NCI-H345 treated with DMSO at 0.1 percent for 48 hours (cell line): Measurements from ENCODE around the gene DMGDH.
A peak's percentile ranks its signal among the peaks of the same experiment; 100 is the strongest.

Experiments used
- DNase-seq: peaks from one replicate; lab custom pipeline; 2025; ENCODE audit not compliant: unreplicated experiment; lab: John Stamatoyannopoulos, UW

Gene DMGDH

DNA sequence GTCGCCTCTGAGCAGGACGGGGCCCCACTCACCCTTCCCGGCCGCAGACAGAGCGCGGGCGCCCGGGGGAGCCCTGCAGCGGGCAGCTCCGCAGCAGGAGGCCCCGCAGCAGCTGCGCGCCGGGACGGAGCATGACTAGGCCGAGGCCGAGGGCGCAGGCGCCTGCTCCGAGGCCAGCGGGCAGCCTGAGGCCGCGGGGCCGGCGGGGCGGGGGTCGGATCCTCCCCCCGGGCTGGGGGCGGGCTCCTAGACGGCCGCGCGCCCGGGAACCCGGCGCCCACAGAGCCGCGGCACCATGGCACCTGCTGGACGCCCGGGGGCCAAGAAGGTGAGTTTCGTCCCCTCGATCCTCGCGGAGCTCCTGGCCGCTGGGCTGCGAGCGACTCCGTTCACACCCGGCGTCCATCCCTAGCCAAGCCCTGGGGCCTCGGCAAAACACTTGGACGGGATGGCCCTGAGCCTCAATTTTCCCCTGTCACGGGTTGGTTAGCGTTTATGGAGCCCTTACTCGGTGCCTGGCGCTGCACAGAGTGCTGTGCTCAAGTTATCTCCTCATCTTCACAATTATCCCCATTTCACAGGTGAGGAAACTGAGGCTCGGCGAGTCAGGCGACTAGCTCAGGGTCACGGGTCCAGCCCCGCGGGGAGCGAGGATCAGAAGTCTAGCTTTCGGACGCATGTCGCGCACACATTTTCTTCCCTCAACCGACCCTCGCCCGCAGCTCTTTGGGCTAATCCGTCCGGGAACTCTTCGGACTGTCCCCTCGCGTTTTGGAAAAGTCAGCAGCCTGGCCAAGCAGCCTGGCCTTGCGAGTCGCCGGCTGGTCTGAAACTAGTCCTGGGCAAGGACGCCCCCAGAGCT, at the start of gene DMGDH, which contains the start of gene BHMT2:
Gene DMGDH, minus strand, starts transcription at position 187 of the 862 bp plus-strand sequence. Its CDS starts 54 bp downstream, at position 133.
Gene BHMT2, plus strand, starts transcription at position 280 of the 862 bp plus-strand sequence. Its CDS starts 16 bp downstream, at position 296.
- DNase-seq, result no peak

- no peak for DNase-seq
Observed at GRCh38 chr5:79112703-79113058, 43.2 kb upstream of the DMGDH start.

GRCh38 chr5:79111960-79112702, 42.7 kb upstream of the DMGDH start:
- no peak for DNase-seq

DNA sequence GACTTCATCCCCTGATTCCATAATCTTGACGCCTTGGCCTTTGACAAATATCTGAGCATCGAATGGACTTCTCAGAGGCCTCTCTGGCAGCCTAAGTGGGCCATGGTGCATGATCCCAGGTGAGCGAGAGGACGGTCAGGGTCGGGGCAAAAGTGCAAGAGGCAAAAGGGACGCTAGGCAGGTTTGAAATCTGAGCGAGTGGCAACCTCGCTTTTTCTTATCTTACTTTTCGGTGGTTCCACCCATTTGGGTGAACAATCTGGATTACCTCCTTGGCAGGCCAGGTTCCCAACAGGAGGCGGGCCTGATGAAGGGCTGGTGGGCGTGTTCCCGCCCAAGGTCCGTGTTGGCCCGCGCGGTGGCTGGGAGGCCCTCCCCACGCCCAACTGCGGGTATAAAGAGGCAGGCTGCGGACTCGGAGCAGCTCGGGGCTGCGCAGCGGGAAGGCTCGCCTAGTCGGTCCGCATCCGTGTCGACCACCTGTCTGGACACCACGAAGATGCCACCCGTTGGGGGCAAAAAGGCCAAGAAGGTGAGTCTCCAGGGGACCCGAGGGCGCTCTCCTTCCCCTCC, 42.0 kb upstream of the DMGDH start, which contains the start of gene BHMT:
Gene BHMT, plus strand, starts transcription at position 423 of the 573 bp plus-strand sequence. Its CDS starts 77 bp downstream, at position 500.
- DNase-seq, result no peak

DNA sequence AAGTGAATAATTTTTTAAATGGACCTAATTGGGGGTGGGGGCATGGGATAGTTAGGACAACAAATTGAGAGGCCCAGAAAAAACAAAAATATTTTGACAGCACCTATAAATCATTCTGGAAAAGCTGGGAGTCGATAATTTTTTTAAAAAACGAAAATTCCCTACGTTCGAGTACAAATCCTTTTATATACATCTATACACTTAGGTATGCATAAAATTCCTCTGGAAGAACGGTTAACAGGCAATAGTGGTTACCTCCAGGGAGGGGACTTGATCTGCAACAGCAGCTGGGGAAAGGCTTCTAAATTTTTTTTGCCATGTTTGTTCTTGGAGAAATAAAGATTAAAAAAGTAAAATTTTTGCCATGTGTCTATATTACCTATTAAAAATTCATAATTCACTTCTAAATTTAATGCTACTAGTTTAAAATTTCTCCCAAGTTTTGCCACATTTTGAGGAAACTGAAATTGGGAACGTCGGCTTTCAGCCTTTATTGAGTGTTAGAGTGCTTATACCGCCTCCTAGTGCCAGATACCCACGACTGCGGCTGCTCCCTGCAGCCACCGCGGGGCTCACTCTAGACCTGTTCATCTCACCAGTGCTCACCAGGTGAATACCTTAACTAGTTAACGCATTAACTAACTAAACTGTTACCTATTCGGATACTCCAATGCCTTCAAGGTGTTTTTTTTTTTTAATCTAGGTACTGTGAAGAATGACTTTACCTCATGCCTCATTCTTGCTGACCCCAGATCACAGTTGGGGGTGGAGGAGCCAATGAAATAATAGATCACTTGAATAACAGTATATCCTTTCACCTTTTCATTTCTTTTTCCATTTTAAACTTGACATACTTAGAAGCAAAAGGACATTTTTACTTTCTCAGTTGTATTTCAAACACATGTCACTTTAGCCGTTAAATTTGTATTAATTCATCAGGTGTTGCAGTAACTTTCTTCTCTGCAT, 40.3 kb upstream of the DMGDH start:
- DNase-seq, result no peak

DNA sequence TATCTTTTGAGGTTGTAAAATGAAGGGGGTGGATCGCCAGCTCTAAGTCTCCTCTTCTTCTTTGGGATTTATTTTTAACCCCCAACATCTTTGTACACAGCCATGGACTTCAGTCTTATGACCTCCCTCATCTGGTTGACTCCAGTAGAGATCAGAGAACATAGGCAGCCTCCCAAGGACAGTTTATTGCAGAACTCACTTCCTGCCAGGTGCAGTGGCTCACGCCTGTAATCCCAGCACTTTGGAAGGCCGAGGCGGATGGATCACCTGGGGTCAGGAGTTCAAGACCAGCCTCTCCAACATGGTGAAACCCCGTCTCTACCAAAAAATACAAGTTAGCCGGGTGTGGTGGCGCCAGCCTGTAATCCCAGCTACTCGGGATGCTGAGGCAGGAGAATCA, 39.3 kb upstream of the DMGDH start:
- DNase-seq, result no peak

DNA sequence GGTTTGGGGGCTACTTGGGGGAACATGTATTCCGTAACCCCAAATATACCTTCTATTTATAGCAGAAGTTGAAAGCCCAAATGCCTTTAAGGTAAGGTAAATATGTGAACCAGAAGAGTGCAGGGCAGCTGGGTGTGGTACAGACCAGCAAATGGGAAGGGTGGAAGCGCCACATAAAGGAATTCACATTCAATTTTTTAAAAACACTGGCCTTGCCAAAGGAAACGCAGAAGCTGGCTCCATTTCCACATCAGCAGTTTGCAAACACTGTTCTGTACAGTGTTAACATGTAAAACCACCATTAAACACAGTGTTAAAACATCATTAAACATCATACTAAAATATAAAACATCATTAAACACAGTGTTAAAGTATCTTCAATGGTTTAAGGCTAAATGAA, 38.6 kb upstream of the DMGDH start:
- no peak for DNase-seq

GRCh38 chr5:79107020-79107796, 37.7 kb upstream of the DMGDH start:
- DNase-seq, result no peak

- no peak for DNase-seq
Observed at GRCh38 chr5:79105868-79106267, 36.4 kb upstream of the DMGDH start.

- peak; percentile 19 for DNase-seq
Observed at GRCh38 chr5:79093762-79094161, 24.3 kb upstream of the DMGDH start.

GRCh38 chr5:79091064-79091463, 21.6 kb upstream of the DMGDH start:
- DNase-seq, result no peak

DNA sequence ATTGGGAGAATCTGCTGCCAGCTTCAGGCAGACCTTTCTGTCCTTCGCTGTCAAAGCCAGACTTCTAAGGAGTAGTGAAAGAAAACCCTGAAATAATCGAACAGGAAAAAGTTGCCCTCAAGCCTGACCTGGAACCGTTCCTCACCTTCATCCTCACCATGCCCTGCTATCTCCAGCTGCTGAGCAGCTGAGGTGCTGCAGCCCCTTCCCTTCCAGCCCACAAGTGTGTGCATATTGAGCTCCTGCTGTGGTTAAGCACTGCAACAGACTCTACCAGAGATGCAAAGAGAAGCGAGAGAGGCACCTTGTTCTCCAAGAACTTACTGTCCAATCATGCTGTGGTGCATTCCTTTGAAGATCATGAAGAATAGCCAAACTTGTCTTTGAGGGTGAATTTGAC, 19.0 kb upstream of the DMGDH start:
- DNase-seq, result no peak

GRCh38 chr5:79086116-79086515, 16.6 kb upstream of the DMGDH start:
- DNase-seq, result no peak

- DNase-seq, result no peak
Observed at GRCh38 chr5:79081779-79082178, 12.3 kb upstream of the DMGDH start.

DNA sequence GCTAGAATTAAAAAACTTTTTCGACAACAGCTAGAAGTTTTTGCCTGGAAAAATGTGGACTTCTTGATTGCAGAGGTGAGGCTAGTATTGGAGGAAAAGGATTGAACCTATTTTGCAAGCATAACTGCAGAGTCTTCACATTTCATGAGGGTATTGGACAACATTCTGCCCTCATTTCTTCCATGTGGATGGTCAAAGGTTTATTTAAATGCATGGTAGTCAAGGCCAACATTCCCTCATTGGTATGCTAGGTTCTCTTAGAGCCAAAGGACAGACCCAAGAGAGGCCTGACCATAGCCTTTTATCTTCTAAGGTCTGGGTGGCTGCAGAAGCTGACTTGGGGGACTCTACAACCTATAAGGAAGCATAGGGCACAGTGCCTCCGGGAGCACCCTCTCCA, 11.3 kb upstream of the DMGDH start:
- no peak for DNase-seq

GRCh38 chr5:79077680-79078365, 8.3 kb upstream of the DMGDH start:
- no peak for DNase-seq

GRCh38 chr5:79076819-79077218, 7.3 kb upstream of the DMGDH start:
- no peak for DNase-seq

DNA sequence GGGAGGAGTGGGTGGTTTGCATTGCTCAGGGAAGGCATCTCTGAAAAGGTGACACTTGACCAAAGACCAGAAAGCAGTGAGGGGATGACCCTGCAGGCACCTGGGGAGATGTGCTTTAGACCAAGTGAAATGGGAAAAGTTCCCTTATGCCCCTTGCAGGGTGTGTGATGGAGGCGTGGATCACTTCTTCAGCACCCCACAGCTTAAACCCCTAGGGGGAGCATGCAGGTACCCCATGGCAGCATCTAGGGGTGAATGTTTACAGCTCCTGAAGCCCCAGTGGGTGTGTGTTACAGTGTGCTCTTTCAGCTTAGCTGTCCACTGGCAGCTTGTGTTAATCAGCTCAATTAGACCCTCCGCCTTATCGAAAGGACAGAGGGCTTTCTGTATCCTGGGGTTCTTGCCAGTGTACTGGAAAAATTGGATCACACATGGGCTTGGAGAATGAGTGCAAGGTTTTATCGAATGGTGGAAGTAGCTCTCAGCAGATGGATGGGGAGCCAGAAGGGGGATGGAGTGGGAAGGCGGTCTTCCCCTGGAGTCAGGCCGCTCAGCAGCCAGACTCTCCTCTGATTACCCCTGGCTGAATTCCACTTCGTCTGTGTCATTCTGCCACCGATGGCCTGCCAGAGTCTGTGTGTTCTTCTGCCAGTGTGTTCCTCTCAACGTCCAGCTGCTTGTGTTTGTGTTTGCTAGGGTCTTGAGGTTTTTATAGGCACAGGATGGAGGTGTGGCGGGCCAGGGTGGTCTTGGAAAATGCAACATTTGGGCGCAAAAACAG, 6.4 kb upstream of the DMGDH start:
- no peak for DNase-seq
